A549 (cell line): ENCODE results near the gene MAML2. TPM values are rescaled to one million over a fixed set of nuclear protein-coding genes. Genes with fewer than 3 reads are reported as not detected.

ENCODE experiments used
- ATAC-seq, 2 experiments: fragments of 200-7000 bp in 1 of 2; fragments of >200 bp in 1 of 2; cut with Nextera tagmentation in 1 of 2; cut with Tn5 transposase in 1 of 2; 3 replicates each; pipeline versions ENCODE4 v1.8.0 to v1.9.1; 2018 to 2020; ENCODE audit warnings: mild to moderate bottlenecking in 1 of 2, moderate library complexity in 1 of 2
- CTCF ChIA-PET: fragments of 300-600 bp; sonication (Branson Sonifier 250); formaldehyde crosslinking; extraction: SDS; loops from one replicate; lab custom pipeline; 2021; ENCODE audit warnings: antibody characterized with exemption, inconsistent platforms; lab: Yijun Ruan, JAX
- POLR2A ChIA-PET: fragments of 350-600 bp; formaldehyde crosslinking; extraction: SDS; loops from one replicate; lab custom pipeline; 2021; ENCODE audit warnings: antibody characterized with exemption, inconsistent platforms; lab: Yijun Ruan, JAX
- DNase-seq, 2 experiments: peaks; one replicate each; pipeline versions ENCODE4 v3.0.0 to v3.0.0-alpha.2; 2011 to 2016; ENCODE audit warnings: low read depth in 1 of 2, low spot score in 1 of 2
- FAIRE-seq: peaks from 2 replicates; lab custom pipeline; 2011; peaks lifted over from hg19 to GRCh38; lab: Jason Lieb, UNC
- H3K27ac ChIP-seq, 2 experiments: fragments of >200 bp; sonication (Bioruptor Twin); formaldehyde crosslinking; 3 replicates each; pipeline ENCODE4 v1.5.1; 2016 to 2017
- H3K4me1 ChIP-seq: fragments of >200 bp; sonication (Bioruptor Twin); formaldehyde crosslinking; 3 replicates; pipeline ENCODE4 v1.6.1; 2016
- H3K4me2 ChIP-seq: fragments of >200 bp; sonication (Bioruptor Twin); formaldehyde crosslinking; 3 replicates; pipeline ENCODE4 v1.6.1; 2016
- H3K4me3 ChIP-seq: fragments of >200 bp; sonication (Bioruptor Twin); formaldehyde crosslinking; 3 replicates; pipeline ENCODE4 v1.5.1; 2016
- H3K9me3 ChIP-seq: fragments of >200 bp; sonication (Bioruptor Twin); formaldehyde crosslinking; 3 replicates; pipeline ENCODE4 v1.6.1; 2016
- CBX2 ChIP-seq: fragments of 200-600 bp; sonication (generic); IDR thresholded peaks from 2 replicates; pipeline ENCODE4 v1.6.1; 2016; ENCODE audit warnings: low read depth, mild to moderate bottlenecking, borderline replicate concordance
- CBX8 ChIP-seq: fragments of 200-600 bp; sonication (generic); IDR thresholded peaks from 2 replicates; pipeline ENCODE4 v1.6.1; 2016
- CHD4 ChIP-seq: fragments of 200-600 bp; sonication (generic); IDR thresholded peaks from 2 replicates; pipeline ENCODE4 v1.6.1; 2016; ENCODE audit warnings: antibody characterized with exemption, mild to moderate bottlenecking, borderline replicate concordance
- EHF ChIP-seq: fragments of 250-450 bp; sonication (Bioruptor Pico); IDR thresholded peaks from 2 replicates; pipeline ENCODE4 v1.5.0; 2020; ENCODE audit warnings: mild to moderate bottlenecking
- EHMT2 ChIP-seq: fragments of 200-600 bp; sonication (generic); IDR thresholded peaks from 2 replicates; pipeline ENCODE4 v1.6.1; 2016; ENCODE audit warnings: antibody characterized with exemption, low read depth, mild to moderate bottlenecking, moderate library complexity
- EP300 ChIP-seq, 2 experiments: fragments of >200 bp; sonication (Bioruptor Twin); formaldehyde crosslinking; IDR thresholded peaks; 2 replicates in 1 of 2; 3 replicates in 1 of 2; pipeline ENCODE4 v1.6.1; 2016 to 2017
- HDAC2 ChIP-seq: fragments of 200-600 bp; sonication (generic); IDR thresholded peaks from 2 replicates; pipeline ENCODE4 v1.6.1; 2016
- KDM1A ChIP-seq: fragments of 200-600 bp; sonication (generic); IDR thresholded peaks from 2 replicates; pipeline ENCODE4 v1.6.1; 2016; ENCODE audit warnings: low read depth, mild to moderate bottlenecking
- MAFK ChIP-seq: fragments of 450-650 bp; IDR thresholded peaks from 2 replicates; pipeline ENCODE4 v1.6.1; 2014; ENCODE audit not compliant: partially characterized antibody
- MAZ ChIP-seq: fragments of 150-350 bp; IDR thresholded peaks from 2 replicates; pipeline ENCODE4 v1.6.1; 2014; ENCODE audit warnings: antibody characterized with exemption, low read depth, low read length, borderline replicate concordance
- NPAS2 ChIP-seq: fragments of 250-450 bp; sonication (Bioruptor Pico); IDR thresholded peaks from 2 replicates; pipeline ENCODE4 v1.8.0; 2022; ENCODE audit warnings: mild to moderate bottlenecking, moderate library complexity, borderline replicate concordance
- NR3C1 ChIP-seq: fragments of >200 bp; sonication (Bioruptor Twin); formaldehyde crosslinking; IDR thresholded peaks from 3 replicates; pipeline ENCODE4 v1.6.1; 2017
- RARB ChIP-seq: fragments of 250-450 bp; sonication (Bioruptor Pico); IDR thresholded peaks from 2 replicates; pipeline ENCODE4 v1.8.0; 2021; ENCODE audit warnings: mild to moderate bottlenecking, moderate library complexity
- TFCP2L1 ChIP-seq: fragments of 250-450 bp; sonication (Bioruptor Pico); IDR thresholded peaks from 2 replicates; pipeline ENCODE4 v1.5.0; 2021; ENCODE audit warnings: mild to moderate bottlenecking
- ZC3H11A ChIP-seq: fragments of 450-650 bp; IDR thresholded peaks from 2 replicates; pipeline ENCODE4 v1.6.1; 2014; ENCODE audit warnings: antibody characterized with exemption, mild to moderate bottlenecking
- ZSCAN20 ChIP-seq: fragments of 250-450 bp; sonication (Bioruptor Pico); IDR thresholded peaks from 2 replicates; pipeline ENCODE4 v1.8.0; 2022; ENCODE audit warnings: mild to moderate bottlenecking, moderate library complexity
- WGBS: methylation state at CpG from one replicate; pipeline ENCODE4 v1.1.6; 2017; ENCODE audit errors: missing lambda C conversion rate; 5-methylcytosine and 5-hydroxymethylcytosine counted together
- polyA plus RNA-seq, 4 experiments: library from polyadenylated mRNA; depleted of rRNA in 3 of 4; stranded (reverse); fragments of >200 nt; fragmentation: RNase III in 1 of 4; extraction: RNeasy Plus Mini Kit Qiagen cat#74134 plus additional on column Dnase treatment in 1 of 4; gene quantifications; 2 replicates in 3 of 4; 3 replicates in 1 of 4; pipeline ENCODE4 v1.2.3, GENCODE V29; 2011 to 2017
- TF ChIP-seq, protein P1 (sequence below): IDR thresholded peaks from 2 replicates; pipeline ENCODE4 v1.6.1; 2012
- TF ChIP-seq, protein P2 (sequence below): IDR thresholded peaks from 2 replicates; pipeline ENCODE4 v1.6.1; 2012
- TF ChIP-seq, protein P3 (sequence below): fragments of 200-600 bp; sonication (generic); IDR thresholded peaks from 2 replicates; pipeline ENCODE4 v1.6.1; 2016; ENCODE audit warnings: antibody characterized with exemption, mild to moderate bottlenecking, moderate library complexity
- TF ChIP-seq, protein P4 (sequence below): fragments of >200 bp; sonication (Bioruptor Twin); formaldehyde crosslinking; IDR thresholded peaks from 3 replicates; pipeline ENCODE4 v1.5.1; 2016
- TF ChIP-seq, protein P5 (sequence below): fragments of >200 bp; sonication (Bioruptor Twin); formaldehyde crosslinking; IDR thresholded peaks from 3 replicates; pipeline ENCODE4 v1.6.1; 2016
- TF ChIP-seq, protein P6 (sequence below): fragments of 450-650 bp; IDR thresholded peaks from 2 replicates; pipeline ENCODE4 v1.6.1; 2014; ENCODE audit warnings: antibody characterized with exemption

The MAML2 gene
- polyA plus RNA-seq, 2 of the 4 experiments (the other 2 are of a cell fraction) = 1.5 to 2.5 TPM

DNA sequence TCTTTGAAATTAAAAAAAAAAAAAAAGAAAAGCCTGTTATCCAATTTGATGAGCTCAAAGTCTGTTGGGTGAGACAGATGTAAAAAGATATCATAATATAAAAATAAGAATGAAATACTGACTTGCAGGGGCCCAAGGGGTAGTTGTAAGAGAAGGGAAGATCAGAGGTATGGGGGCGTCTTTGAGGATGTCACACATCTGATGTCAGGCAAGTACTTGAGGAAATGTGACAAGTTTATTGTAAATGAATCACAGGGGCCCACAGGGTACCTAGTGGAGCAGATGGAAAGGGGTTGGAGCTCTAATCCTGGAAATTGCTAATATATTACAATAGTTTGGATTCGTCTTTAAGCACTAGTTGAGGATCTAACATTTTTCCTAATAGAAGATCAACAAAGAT is 131.6 kb downstream of the MAML2 start:
- 86% methylated on average over 2 of the region's 2 CpGs for WGBS
- DNase-seq = no peak
- POLR2A ChIA-PET = no interaction called here
- Histone ChIP-seq H3K4me2 (no peak overlapping the region), H3K4me3 (no peak overlapping the region), H3K4me1 (peaks cover 60% of the 10 kb centered on the region), H3K9me3 (no peaks in the 10 kb centered on the region), H3K27ac (peak overlapping the region in 1 of 2 experiments; percentile 58; a peak in 1 of 6 replicates)
- FAIRE-seq = no peak
- CTCF ChIA-PET = no interaction called here
- ATAC-seq = no peak
- TF ChIP-seq, protein P1, sequence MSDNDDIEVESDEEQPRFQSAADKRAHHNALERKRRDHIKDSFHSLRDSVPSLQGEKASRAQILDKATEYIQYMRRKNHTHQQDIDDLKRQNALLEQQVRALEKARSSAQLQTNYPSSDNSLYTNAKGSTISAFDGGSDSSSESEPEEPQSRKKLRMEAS = no peak
- TF ChIP-seq RARB (CRISPR knock-in tag) = no peak
- TF ChIP-seq, protein P2, sequence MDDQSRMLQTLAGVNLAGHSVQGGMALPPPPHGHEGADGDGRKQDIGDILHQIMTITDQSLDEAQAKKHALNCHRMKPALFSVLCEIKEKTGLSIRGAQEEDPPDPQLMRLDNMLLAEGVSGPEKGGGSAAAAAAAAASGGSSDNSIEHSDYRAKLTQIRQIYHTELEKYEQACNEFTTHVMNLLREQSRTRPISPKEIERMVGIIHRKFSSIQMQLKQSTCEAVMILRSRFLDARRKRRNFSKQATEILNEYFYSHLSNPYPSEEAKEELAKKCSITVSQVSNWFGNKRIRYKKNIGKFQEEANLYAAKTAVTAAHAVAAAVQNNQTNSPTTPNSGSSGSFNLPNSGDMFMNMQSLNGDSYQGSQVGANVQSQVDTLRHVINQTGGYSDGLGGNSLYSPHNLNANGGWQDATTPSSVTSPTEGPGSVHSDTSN = no peak
- TF ChIP-seq KDM1A = no peak
- TF ChIP-seq, protein P3, sequence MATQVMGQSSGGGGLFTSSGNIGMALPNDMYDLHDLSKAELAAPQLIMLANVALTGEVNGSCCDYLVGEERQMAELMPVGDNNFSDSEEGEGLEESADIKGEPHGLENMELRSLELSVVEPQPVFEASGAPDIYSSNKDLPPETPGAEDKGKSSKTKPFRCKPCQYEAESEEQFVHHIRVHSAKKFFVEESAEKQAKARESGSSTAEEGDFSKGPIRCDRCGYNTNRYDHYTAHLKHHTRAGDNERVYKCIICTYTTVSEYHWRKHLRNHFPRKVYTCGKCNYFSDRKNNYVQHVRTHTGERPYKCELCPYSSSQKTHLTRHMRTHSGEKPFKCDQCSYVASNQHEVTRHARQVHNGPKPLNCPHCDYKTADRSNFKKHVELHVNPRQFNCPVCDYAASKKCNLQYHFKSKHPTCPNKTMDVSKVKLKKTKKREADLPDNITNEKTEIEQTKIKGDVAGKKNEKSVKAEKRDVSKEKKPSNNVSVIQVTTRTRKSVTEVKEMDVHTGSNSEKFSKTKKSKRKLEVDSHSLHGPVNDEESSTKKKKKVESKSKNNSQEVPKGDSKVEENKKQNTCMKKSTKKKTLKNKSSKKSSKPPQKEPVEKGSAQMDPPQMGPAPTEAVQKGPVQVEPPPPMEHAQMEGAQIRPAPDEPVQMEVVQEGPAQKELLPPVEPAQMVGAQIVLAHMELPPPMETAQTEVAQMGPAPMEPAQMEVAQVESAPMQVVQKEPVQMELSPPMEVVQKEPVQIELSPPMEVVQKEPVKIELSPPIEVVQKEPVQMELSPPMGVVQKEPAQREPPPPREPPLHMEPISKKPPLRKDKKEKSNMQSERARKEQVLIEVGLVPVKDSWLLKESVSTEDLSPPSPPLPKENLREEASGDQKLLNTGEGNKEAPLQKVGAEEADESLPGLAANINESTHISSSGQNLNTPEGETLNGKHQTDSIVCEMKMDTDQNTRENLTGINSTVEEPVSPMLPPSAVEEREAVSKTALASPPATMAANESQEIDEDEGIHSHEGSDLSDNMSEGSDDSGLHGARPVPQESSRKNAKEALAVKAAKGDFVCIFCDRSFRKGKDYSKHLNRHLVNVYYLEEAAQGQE = no peak
- TF ChIP-seq, protein P4, sequence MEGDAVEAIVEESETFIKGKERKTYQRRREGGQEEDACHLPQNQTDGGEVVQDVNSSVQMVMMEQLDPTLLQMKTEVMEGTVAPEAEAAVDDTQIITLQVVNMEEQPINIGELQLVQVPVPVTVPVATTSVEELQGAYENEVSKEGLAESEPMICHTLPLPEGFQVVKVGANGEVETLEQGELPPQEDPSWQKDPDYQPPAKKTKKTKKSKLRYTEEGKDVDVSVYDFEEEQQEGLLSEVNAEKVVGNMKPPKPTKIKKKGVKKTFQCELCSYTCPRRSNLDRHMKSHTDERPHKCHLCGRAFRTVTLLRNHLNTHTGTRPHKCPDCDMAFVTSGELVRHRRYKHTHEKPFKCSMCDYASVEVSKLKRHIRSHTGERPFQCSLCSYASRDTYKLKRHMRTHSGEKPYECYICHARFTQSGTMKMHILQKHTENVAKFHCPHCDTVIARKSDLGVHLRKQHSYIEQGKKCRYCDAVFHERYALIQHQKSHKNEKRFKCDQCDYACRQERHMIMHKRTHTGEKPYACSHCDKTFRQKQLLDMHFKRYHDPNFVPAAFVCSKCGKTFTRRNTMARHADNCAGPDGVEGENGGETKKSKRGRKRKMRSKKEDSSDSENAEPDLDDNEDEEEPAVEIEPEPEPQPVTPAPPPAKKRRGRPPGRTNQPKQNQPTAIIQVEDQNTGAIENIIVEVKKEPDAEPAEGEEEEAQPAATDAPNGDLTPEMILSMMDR = no peak
- TF ChIP-seq CHD4 = no peak
- no peak for TF ChIP-seq EHMT2
- no peak for TF ChIP-seq MAZ
- TF ChIP-seq NPAS2 (CRISPR knock-in tag) = no peak
- TF ChIP-seq ZSCAN20 (CRISPR knock-in tag) = no peak
- no peak for TF ChIP-seq HDAC2
- TF ChIP-seq NR3C1 = no peak
- TF ChIP-seq ZC3H11A = no peak
- TF ChIP-seq MAFK = no peak
- no peak for TF ChIP-seq EHF (CRISPR knock-in tag)
- TF ChIP-seq, all 56 proteins: peak for 0

DNA sequence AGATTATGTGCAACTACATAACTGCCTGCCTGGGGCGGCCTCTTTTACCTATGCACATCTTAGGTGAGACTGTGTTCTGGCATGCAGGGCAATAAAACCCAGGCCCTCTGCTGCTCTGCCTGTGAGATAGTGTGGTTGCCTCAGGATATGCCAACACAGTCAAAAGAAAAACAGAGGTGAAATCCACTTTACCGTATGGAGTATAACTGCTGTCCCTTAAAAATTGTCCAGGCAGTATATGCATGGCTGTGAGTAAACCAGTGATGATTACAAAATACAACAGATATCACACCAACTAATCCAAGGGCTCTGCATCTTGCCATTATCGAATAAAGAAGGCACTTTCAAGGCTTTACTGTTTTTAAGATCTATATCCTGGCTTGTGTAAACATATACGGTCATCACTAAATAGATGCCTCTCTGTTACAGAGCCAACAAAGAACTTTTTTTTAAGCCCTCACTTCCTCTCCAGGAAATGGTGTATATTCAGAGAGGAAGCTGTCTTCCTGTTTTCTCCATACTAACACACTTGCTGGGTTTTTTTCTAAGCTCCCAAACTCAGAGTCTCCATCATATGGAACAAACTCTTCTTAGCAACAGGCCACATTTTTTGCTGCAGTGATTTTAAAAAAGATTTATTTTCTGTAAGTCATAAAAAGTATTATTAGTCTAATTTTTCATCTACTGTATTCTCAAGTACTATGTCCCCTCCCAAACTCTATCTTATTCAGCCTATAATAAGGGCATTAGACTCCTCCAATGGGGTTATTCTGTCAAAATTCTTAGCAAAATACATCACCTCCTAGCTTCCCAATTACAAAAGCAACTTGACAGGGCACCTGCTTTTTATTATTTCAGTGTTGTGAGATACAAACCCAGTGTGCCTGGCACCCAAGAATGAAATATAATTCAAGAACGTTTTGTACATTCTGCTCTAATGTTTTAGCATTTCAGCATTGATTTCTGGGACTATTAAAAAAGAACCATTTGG is 135.2 kb downstream of the MAML2 start:
- no peak for ATAC-seq
- Histone ChIP-seq H3K4me3 (no peak overlapping the region), H3K9me3 (no peaks in the 10 kb centered on the region), H3K27ac (peak overlapping the region; percentile 13 to 40; a peak in 3 of 6 replicates), H3K4me1 (peaks cover 33% of the 10 kb centered on the region), H3K4me2 (peak overlapping the region; percentile 8; the same call in 1 of the 3 replicates)
- 42% methylated on average over 4 of the region's 5 CpGs for WGBS
- ChIA-PET POLR2A (no interaction called here), CTCF (interaction anchor here (0.8 kb wide), 1 partner anchor 21 kb away, joined by 3 read pairs; no protein-coding TSS in a partner anchor)
- DNase-seq = no peak
- FAIRE-seq = no peak
- TF ChIP-seq EP300 (IDR thresholded peaks at IDR 0.05) (no peak), CBX2 (no peak), TFCP2L1 (no peak), CBX8 (no peak)
- TF ChIP-seq, protein P2 = no peak
- TF ChIP-seq, protein P5, sequence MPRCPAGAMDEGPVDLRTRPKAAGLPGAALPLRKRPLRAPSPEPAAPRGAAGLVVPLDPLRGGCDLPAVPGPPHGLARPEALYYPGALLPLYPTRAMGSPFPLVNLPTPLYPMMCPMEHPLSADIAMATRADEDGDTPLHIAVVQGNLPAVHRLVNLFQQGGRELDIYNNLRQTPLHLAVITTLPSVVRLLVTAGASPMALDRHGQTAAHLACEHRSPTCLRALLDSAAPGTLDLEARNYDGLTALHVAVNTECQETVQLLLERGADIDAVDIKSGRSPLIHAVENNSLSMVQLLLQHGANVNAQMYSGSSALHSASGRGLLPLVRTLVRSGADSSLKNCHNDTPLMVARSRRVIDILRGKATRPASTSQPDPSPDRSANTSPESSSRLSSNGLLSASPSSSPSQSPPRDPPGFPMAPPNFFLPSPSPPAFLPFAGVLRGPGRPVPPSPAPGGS = no peak
- TF ChIP-seq, protein P4 = no peak
- TF ChIP-seq, protein P6, sequence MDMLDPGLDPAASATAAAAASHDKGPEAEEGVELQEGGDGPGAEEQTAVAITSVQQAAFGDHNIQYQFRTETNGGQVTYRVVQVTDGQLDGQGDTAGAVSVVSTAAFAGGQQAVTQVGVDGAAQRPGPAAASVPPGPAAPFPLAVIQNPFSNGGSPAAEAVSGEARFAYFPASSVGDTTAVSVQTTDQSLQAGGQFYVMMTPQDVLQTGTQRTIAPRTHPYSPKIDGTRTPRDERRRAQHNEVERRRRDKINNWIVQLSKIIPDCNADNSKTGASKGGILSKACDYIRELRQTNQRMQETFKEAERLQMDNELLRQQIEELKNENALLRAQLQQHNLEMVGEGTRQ = no peak
- TF ChIP-seq, protein P1 = no peak
